ENCODE results near the gene OVOL1. TPM values are rescaled to one million over a fixed set of nuclear protein-coding genes. Genes with fewer than 3 reads are reported as not detected.

OVOL1 gene
- total RNA-seq, 2 experiments from 2014 or later, result 0.09 to 0.19 TPM

DNA sequence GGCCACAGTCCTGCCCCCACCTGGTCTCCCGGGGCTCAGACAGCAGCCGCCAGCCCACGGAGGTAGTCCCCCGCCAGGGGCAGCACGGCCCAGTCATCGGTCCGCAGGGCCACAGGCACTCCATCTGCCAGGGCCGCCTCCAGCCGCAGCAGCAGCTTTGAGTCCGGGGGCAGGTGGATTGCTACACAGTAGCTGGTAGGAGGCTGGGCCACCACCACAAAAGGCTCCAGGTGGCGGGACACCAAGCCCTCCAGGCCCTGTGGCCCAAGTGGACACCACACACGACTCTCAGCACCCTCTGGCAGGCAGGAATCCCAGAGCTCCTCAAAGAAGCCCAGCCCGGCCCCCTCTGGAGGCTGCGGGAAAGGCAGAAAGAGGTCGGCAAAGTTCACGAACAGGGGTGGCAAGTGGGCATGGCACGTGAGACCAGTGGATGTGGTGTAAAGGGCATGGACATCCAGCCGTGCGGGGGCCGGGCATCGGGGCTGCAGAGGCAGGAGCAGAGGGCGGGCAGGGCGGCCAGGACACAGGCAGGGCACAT lies 9.0 kb upstream of the OVOL1 start:
- Mint-ChIP-seq H3K36me3 (ENCODE audit: low read depth) (peaks cover 3% of the 10 kb centered on the region), H3K27me3 (no peaks in the 10 kb centered on the region), H3K4me1 (peaks cover 29% of the 10 kb centered on the region), H3K4me3 (no peak overlapping the region), H3K9me3 (ENCODE audit: low read depth) (no peaks in the 10 kb centered on the region), H3K27ac (no peak overlapping the region)
- intact Hi-C loops (cut with DNase I, micrococcal nuclease), result no loop called here
- ATAC-seq, result no peak
- no peak for DNase-seq
- CTCF ChIA-PET, result interaction anchor here (0.7 to 0.9 kb wide), 2 partner anchors 12 to 55 kb away, joined by 3 to 5 read pairs; no protein-coding TSS in a partner anchor
- POLR2A ChIA-PET, result interaction anchor here (0.6 kb wide), 1 partner anchor 211 kb away, joined by 3 read pairs; no protein-coding TSS in a partner anchor

DNA sequence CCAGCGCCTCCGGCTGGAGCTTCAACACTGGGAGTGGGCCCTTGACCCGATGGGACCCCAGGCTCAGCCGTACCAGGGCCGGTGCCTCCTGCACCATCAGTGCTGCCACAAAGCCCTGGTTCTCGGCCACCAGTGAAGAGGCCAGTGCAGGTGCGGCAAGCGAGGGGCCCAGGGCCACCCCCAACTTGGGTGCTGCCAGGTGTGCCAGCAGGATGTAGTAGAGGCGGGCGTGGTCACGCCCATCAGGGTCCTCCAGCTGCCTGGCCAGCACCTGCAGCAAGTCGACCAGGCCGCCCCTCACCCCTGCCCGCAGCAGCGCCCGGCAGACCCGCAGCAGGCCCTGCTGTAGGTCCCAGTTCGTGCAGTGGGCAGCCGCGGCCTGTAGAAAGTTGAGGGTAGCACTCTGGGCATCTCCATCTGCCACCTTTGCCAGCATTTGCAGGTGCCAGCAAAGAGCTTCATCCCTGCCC lies 8.4 kb upstream of the OVOL1 start:
- DNase-seq, result no peak
- peaks cover 31% of the 10 kb centered on the region for H3K4me1 Mint-ChIP-seq
- ChIA-PET POLR2A (no interaction called here), CTCF (interaction anchor here (0.9 to 6.0 kb wide), 5 partner anchors 12 to 127 kb away, joined by 3 to 74 read pairs (median 4); no protein-coding TSS in a partner anchor)
- no peak for ATAC-seq
- intact Hi-C loops (cut with DNase I, micrococcal nuclease), result no loop called here
- H3K27me3 Mint-ChIP-seq, result no peaks in the 10 kb centered on the region
- H3K9me3 Mint-ChIP-seq (ENCODE audit: low read depth), result no peaks in the 10 kb centered on the region
- H3K27ac Mint-ChIP-seq, result no peak overlapping the region
- H3K4me3 Mint-ChIP-seq, result no peak overlapping the region
- H3K36me3 Mint-ChIP-seq (ENCODE audit: low read depth), result peaks cover 3% of the 10 kb centered on the region

DNA sequence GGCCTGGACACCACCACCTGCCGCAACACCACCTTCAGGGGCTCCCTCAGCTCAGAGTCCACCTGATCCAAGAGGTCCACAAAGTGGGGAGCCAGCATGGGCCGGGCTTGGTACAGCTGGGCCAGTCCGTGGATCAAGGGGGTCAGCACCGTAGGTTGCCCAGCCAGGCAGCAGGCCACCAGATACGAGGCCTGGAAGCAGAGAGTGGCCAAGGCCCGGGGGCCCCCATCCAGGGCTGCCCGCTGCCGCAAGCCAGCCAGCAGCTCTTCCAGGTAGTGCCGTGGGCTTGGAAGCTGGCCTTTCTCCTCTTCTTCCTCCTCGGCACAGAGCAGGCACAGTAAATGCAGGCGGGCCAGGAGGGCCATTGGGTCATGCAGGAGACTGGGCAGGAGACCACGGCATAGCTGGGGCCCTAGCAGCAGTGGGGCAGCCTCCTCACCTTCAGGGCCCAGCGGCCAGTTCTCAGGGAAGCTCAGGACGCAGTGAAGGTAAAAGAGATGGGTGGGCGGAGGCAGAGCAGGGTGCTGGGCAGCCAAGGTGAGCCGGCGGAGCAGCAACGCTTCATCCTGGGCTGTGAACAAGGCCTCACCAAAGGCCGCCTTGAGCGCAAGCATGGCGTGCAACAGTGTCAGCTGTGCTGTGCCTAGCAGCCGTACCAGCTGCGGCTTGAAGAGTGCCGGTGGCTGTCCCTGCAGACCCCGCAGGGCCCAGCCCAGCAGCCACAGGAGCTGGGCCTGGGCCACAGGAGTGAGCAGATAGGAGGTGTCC lies 7.8 kb upstream of the OVOL1 start:
- DNase-seq (no peak), ATAC-seq (no peak)
- H3K4me1 Mint-ChIP-seq, result peaks cover 28% of the 10 kb centered on the region
- POLR2A ChIA-PET, result interaction anchor here (0.7 to 2.0 kb wide), 7 partner anchors 11 to 111 kb away, joined by 3 to 6 read pairs (median 4); partner anchors contain the start of genes CCDC85B, KAT5 and MUS81
- peak overlapping the region; percentile 47 for H3K27ac Mint-ChIP-seq
- H3K4me3 Mint-ChIP-seq, result peak overlapping the region; percentile 87
- CTCF ChIA-PET, result interaction anchor here (0.6 to 6.0 kb wide), 41 partner anchors 8 to 510 kb away, joined by 3 to 74 read pairs (median 4); partner anchors contain the start of genes FIBP, KAT5, MUS81 and RNASEH2C
- H3K27me3 Mint-ChIP-seq, result peaks cover 3% of the 10 kb centered on the region
- H3K36me3 Mint-ChIP-seq (ENCODE audit: low read depth), result peaks cover 3% of the 10 kb centered on the region
- intact Hi-C loops (cut with DNase I, micrococcal nuclease), result no loop called here
- H3K9me3 Mint-ChIP-seq (ENCODE audit: low read depth), result no peaks in the 10 kb centered on the region

DNA sequence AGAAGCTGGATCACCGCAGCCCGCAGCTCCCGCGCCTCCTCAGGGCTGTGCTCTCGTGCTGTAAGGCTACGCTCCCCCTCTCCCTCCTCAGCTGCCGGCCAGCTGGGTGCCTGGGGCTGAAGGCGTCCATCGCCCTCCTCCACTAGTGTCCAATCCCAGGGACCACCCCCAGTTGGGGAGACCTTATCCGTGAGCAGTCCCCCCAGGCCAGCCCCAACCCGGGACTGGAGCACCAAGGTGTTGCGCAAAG lies 7.3 kb upstream of the OVOL1 start:
- ChIA-PET CTCF (interaction anchor here (0.6 to 6.0 kb wide), 44 partner anchors 9 to 509 kb away, joined by 3 to 74 read pairs (median 4); partner anchors contain the start of genes FIBP, KAT5, MUS81 and RNASEH2C), POLR2A (interaction anchor here (0.7 to 2.0 kb wide), 7 partner anchors 11 to 111 kb away, joined by 3 to 6 read pairs (median 4); partner anchors contain the start of genes CCDC85B, KAT5 and MUS81)
- Mint-ChIP-seq H3K27me3 (peaks cover 7% of the 10 kb centered on the region), H3K36me3 (ENCODE audit: low read depth) (peaks cover 3% of the 10 kb centered on the region), H3K27ac (no peak overlapping the region), H3K4me3 (peak overlapping the region; percentile 87), H3K9me3 (ENCODE audit: low read depth) (no peaks in the 10 kb centered on the region), H3K4me1 (peaks cover 27% of the 10 kb centered on the region)
- DNase-seq (no peak), ATAC-seq (no peak)
- intact Hi-C loops (cut with DNase I, micrococcal nuclease), result no loop called here

DNA sequence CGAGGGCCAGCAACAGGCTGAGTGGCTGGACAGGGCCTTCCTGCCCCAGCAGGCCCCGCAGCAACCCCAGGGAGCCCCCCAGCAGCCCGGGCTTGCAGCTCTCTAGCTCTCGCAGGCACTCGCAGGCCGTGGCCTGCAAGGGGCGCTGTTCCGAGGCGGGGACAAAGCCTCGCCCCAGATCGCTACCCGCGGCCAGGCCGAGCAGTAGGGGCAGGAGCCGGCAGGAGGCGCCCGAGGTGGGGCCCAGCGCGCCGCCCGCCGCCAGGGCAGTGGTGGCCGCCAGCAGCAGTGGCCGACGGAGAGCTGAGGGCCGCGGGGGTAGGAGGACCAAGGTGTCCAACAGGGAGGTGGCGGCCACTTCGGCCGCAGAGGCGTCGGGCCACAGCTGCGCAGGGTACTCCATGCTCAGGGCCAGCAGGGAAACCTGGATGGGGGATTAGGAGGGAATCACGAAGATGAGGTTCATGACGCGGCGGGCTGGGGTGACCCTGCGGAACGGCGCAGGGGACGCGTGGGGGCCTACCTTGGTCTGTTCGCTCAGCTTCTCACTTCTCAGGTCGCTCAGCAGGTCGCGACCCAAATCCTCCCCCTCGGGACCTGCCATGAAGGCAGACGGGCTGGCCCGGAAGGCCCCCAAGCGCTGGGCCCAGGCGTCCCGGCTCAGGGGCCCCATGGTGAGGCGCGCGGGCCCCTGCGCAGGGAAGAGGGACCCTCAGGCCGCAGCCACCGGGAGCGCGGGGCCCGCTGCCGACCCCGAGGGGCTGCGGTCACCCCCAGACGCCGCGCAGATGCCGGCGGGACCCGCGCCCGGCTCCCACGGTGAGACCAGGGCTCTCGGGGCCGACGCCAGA lies 6.7 kb upstream of the OVOL1 start:
- CTCF ChIA-PET, result interaction anchor here (0.5 to 6.0 kb wide), 51 partner anchors 9 to 509 kb away, joined by 3 to 74 read pairs (median 4); partner anchors contain the start of genes FIBP, KAT5, MUS81 and RNASEH2C
- H3K4me3 Mint-ChIP-seq, result peak overlapping the region; percentile 87
- peak overlapping the region; percentile 83 for H3K27ac Mint-ChIP-seq
- H3K27me3 Mint-ChIP-seq, result peaks cover 11% of the 10 kb centered on the region
- H3K36me3 Mint-ChIP-seq (ENCODE audit: low read depth), result peaks cover 3% of the 10 kb centered on the region
- ATAC-seq (peak; percentile 81), DNase-seq (peak; percentile 94)
- intact Hi-C loops (cut with DNase I, micrococcal nuclease), result loop anchor here (1.0 to 2.0 kb wide), 12 partner anchors 38 to 273 kb away; partner anchors contain the start of genes BANF1 (in 1 of the 2), C11orf68 (in 1 of the 2), DRAP1 (in 1 of the 2) and EIF1AD (in 1 of the 2)
- POLR2A ChIA-PET, result interaction anchor here (0.6 to 2.0 kb wide), 9 partner anchors 9 to 110 kb away, joined by 3 to 6 read pairs (median 3); partner anchors contain the start of genes CCDC85B, KAT5 and MUS81
- no peaks in the 10 kb centered on the region for H3K9me3 Mint-ChIP-seq (ENCODE audit: low read depth)
- H3K4me1 Mint-ChIP-seq, result peaks cover 28% of the 10 kb centered on the region

DNA sequence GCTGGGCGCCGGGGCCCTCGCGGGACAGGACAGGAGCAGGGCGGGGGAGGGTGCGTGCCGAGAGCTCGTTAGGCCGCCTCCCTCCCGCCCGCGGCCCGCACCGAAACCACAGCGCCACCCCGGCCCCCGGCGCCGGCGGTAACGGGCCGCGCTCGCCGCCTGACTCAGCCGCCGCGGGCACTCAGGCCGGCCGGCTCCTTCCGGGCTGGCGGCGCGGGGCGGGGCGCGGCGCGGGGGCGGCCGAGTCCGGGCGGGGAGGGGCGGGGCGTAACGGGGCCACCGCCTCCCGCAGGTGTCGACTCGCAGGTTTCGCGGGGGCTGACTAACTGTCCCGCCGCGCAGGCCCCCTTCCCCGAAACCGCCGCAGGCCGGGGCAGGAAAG lies 6.1 kb upstream of the OVOL1 start, which contains the start of gene AP5B1:
Gene AP5B1 (minus strand): TSS at position 207 of the 382 bp plus-strand sequence. CDS start 385 bp downstream, outside the sequence.
- H3K27me3 Mint-ChIP-seq, result peaks cover 17% of the 10 kb centered on the region
- peak within 1 kb of the TSS; percentile 83 for H3K27ac Mint-ChIP-seq
- H3K4me1 Mint-ChIP-seq, result peaks cover 32% of the 10 kb centered on the region
- CTCF ChIA-PET, result interaction anchor here (0.5 to 6.0 kb wide), 19 partner anchors 10 to 142 kb away, joined by 3 to 74 read pairs (median 6); partner anchors contain the start of genes FIBP, KAT5, MUS81 and SNX32
- ATAC-seq (peak; percentile 61), DNase-seq (peak; percentile 87)
- H3K9me3 Mint-ChIP-seq (ENCODE audit: low read depth), result no peaks in the 10 kb centered on the region
- peak within 1 kb of the TSS; percentile 87 for H3K4me3 Mint-ChIP-seq
- intact Hi-C loops (cut with DNase I, micrococcal nuclease), result loop anchor here (1.0 to 2.0 kb wide), 12 partner anchors 38 to 272 kb away; partner anchors contain the start of genes BANF1 (in 1 of the 2), C11orf68 (in 1 of the 2), DRAP1 (in 1 of the 2) and EIF1AD (in 1 of the 2)
- POLR2A ChIA-PET, result interaction anchor here (0.6 to 2.0 kb wide), 4 partner anchors 9 to 79 kb away, joined by 3 to 6 read pairs (median 4); partner anchors contain the start of genes KAT5 and MUS81
- H3K36me3 Mint-ChIP-seq (ENCODE audit: low read depth), result peaks cover 3% of the 10 kb centered on the region

DNA sequence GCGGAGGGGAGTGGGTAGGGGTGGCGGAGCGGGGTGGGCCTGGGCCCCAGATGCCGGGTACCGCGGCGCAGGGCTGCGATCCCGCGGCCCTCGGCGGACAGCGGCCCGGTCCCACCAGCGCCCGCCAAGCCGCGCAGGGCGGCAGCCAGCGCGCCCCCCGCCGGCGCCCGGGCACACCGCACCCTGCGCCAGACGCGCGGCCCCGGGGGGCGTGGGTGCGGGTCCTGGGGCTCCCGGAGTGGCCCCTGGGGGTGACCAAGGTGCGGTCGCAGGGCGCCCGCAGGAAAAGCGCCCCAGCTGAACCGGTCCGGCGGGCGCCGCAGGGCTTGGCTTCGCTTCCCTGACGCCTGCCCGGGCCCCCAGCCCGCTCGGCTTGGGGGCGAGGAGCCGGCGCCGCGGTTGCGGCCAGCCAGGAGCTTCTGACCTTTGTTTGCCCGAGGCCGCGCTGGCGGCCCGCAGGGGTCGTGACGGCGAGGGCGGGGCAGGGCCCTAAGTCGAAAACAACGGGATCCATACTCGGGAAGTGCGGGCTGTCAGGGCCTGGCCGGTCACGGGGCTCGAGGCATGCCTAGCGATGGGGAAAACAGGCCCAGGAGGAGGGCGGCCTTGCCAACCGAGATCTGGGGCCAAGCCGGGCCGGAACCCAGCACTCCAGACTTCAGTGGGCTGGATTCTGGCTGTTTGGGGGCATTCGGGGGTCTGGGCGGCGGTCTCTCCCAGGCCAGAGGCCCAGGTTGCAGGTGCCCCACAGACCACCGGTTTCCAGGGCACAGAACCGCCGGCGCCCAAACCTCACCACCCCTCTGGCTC lies 5.5 kb upstream of the OVOL1 start:
- H3K4me3 Mint-ChIP-seq, result peak overlapping the region; percentile 40
- ChIA-PET CTCF (interaction anchor here (1.1 to 6.0 kb wide), 7 partner anchors 9 to 69 kb away, joined by 5 to 74 read pairs (median 11); partner anchors contain the start of gene KAT5), POLR2A (interaction anchor here (0.7 to 2.0 kb wide), 2 partner anchors 36 to 79 kb away, joined by 3 to 6 read pairs; partner anchors contain the start of gene MUS81)
- H3K27ac Mint-ChIP-seq, result no peak overlapping the region
- ATAC-seq (peak; percentile 43), DNase-seq (no peak)
- H3K9me3 Mint-ChIP-seq (ENCODE audit: low read depth), result no peaks in the 10 kb centered on the region
- intact Hi-C loops (cut with DNase I, micrococcal nuclease), result loop anchor here in 1 of 2 experiments (2.0 kb wide), 2 partner anchors 119 to 271 kb away; partner anchors contain the start of genes RELA and SF3B2
- peaks cover 3% of the 10 kb centered on the region for H3K36me3 Mint-ChIP-seq (ENCODE audit: low read depth)
- peaks cover 21% of the 10 kb centered on the region for H3K27me3 Mint-ChIP-seq
- H3K4me1 Mint-ChIP-seq, result peaks cover 29% of the 10 kb centered on the region

DNA sequence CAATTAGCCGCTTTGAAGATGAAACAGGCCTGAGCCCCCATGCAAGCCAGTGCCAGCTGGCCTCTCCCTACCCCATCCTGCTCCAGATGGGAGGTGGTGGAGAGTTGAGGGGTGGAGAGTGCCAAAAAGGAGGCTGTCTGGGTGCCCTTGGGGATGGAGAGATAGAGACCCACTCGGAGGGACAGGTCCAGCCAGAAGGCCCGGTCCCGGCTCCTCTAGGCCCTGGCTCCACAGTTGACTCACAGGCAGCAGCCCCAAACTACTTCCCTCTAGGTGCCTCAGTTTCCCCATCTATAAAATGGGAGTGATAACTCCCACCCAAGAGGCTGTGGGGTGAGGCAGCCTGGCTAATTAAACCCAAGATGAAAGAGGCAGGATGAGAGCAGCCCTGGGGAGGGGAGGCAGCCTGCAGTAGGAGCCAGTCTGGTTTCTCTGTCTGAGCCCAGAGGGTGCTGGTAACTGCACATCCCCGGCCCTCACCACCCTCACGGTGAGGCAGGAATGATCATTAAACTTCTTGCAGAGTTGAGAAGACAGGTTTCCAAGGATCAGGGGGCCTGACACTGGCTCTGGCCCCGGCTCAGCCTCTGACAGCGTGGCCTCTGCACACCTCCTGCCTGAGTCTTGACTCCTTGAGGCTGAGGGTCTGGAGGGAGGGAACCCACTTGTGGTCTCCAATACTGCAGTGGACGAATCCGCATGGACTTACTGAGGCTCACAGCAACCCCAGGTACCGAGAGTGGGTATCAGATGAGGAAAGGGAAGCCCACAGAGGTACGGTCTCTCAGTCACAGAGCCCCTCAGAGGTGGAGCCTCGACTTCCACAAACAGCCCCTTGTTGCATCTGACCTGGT lies 4.7 kb upstream of the OVOL1 start:
- peaks cover 3% of the 10 kb centered on the region for H3K36me3 Mint-ChIP-seq (ENCODE audit: low read depth)
- peaks cover 22% of the 10 kb centered on the region for H3K27me3 Mint-ChIP-seq
- ChIA-PET POLR2A (no interaction called here), CTCF (interaction anchor here (0.6 to 6.0 kb wide), 4 partner anchors 11 to 74 kb away, joined by 3 to 74 read pairs (median 12); no protein-coding TSS in a partner anchor)
- H3K4me3 Mint-ChIP-seq, result peak overlapping the region; percentile 40
- DNase-seq (peak; percentile 27), ATAC-seq (no peak)
- H3K27ac Mint-ChIP-seq, result no peak overlapping the region
- intact Hi-C loops (cut with DNase I, micrococcal nuclease), result loop anchor here in 1 of 2 experiments (2.0 kb wide), 2 partner anchors 119 to 271 kb away; partner anchors contain the start of genes RELA and SF3B2
- H3K4me1 Mint-ChIP-seq, result peaks cover 22% of the 10 kb centered on the region
- no peaks in the 10 kb centered on the region for H3K9me3 Mint-ChIP-seq (ENCODE audit: low read depth)

DNA sequence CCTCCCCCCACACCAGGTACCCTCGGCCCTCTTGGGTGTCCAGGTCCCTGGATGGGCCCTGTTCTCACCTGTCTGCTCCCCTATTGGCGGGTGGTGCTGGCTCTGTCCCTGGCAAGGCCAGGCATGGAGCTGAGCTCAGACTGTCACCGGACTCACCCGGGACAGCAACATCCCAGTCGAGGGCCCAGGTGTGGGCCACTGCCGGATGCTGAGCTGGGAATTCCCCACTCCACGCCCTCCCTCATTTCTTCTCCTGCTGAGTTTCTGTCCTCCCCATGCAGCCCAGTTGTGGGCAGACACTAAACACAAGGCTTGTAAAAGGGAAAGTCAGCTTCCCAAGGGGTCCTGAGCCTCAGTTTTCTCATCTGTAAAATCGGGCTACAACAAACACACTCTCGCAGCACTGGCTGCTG lies 4.0 kb upstream of the OVOL1 start:
- Mint-ChIP-seq H3K27ac (no peak overlapping the region), H3K27me3 (peaks cover 23% of the 10 kb centered on the region), H3K9me3 (ENCODE audit: low read depth) (no peaks in the 10 kb centered on the region), H3K4me3 (no peak overlapping the region), H3K36me3 (ENCODE audit: low read depth) (peaks cover 3% of the 10 kb centered on the region), H3K4me1 (peaks cover 21% of the 10 kb centered on the region)
- no peak for ATAC-seq
- CTCF ChIA-PET, result interaction anchor here (0.5 to 6.0 kb wide), 9 partner anchors 10 to 249 kb away, joined by 3 to 74 read pairs (median 4); partner anchors contain the start of gene KAT5
- no peak for DNase-seq
- POLR2A ChIA-PET, result no interaction called here
- intact Hi-C loops (cut with DNase I, micrococcal nuclease), result no loop called here
